ENCODE data around the gene EPB41L4B. TPM values are rescaled to one million over a fixed set of nuclear protein-coding genes. Genes with fewer than 3 reads are reported as not detected.

The EPB41L4B gene
- total and polyA plus RNA-seq, 2 donors (not counting 1 experiment from before 2014, with no cell fraction given) = 0.56 to 2.8 TPM

- Histone ChIP-seq H3K27me3 (ENCODE audit: control insufficient read depth, insufficient read depth, low read length) (no peaks in the 10 kb centered on the region), H3K27ac (ENCODE audit: insufficient read depth, low read length) (no peak overlapping the region), H3K79me2 (ENCODE audit: control insufficient read depth, insufficient read depth, low read length) (no peaks in the 10 kb centered on the region), H3K4me2 (ENCODE audit: extremely low read depth, insufficient read depth, low read length) (no peak overlapping the region), H3K9ac (ENCODE audit: insufficient read depth, low read length) (no peak overlapping the region), H3K4me3 (replicated peaks in 1 of 4; ENCODE audit: control extremely low read depth in 1 of 4, insufficient read depth in 1 of 4, low read depth in 3 of 4, low read length in 4 of 4) (no peak overlapping the region), H4K20me1 (ENCODE audit: control insufficient read depth, extremely low read depth, insufficient read depth, low read length) (no peaks in the 10 kb centered on the region), H3K9me3 (ENCODE audit: control insufficient read depth, insufficient read depth, low read depth, low read length) (no peaks in the 10 kb centered on the region), H3K36me3 (ENCODE audit: control insufficient read depth, insufficient read depth, low read length) (no peaks in the 10 kb centered on the region), H3K4me1 (ENCODE audit: control insufficient read depth, extremely low read depth, insufficient read depth, low read length) (no peaks in the 10 kb centered on the region), H2AFZ (ENCODE audit: low read length) (no peak overlapping the region)
- no peak for DNase-seq (ENCODE audit: low read depth in 2 of 2)
- TF ChIP-seq, protein P1, sequence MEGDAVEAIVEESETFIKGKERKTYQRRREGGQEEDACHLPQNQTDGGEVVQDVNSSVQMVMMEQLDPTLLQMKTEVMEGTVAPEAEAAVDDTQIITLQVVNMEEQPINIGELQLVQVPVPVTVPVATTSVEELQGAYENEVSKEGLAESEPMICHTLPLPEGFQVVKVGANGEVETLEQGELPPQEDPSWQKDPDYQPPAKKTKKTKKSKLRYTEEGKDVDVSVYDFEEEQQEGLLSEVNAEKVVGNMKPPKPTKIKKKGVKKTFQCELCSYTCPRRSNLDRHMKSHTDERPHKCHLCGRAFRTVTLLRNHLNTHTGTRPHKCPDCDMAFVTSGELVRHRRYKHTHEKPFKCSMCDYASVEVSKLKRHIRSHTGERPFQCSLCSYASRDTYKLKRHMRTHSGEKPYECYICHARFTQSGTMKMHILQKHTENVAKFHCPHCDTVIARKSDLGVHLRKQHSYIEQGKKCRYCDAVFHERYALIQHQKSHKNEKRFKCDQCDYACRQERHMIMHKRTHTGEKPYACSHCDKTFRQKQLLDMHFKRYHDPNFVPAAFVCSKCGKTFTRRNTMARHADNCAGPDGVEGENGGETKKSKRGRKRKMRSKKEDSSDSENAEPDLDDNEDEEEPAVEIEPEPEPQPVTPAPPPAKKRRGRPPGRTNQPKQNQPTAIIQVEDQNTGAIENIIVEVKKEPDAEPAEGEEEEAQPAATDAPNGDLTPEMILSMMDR (conservative IDR thresholded peaks at IDR 0.05 in 1 of 2, IDR thresholded peaks at IDR 0.05 in 1 of 2; ENCODE audit: low read depth in 1 of 2, low read length in 2 of 2) = no peak
- TF ChIP-seq EZH2 (IDR thresholded peaks at IDR 0.05; ENCODE audit: low read length, missing control alignments) = no peak
Observed at GRCh38 chr9:109278216-109278615, 42.6 kb downstream of the EPB41L4B start.

- Histone ChIP-seq H3K27me3 (ENCODE audit: control insufficient read depth, insufficient read depth, low read length) (no peaks in the 10 kb centered on the region), H3K4me3 (replicated peaks in 1 of 4; ENCODE audit: control extremely low read depth in 1 of 4, insufficient read depth in 1 of 4, low read depth in 3 of 4, low read length in 4 of 4) (no peak overlapping the region), H2AFZ (ENCODE audit: low read length) (no peak overlapping the region), H4K20me1 (ENCODE audit: control insufficient read depth, extremely low read depth, insufficient read depth, low read length) (no peaks in the 10 kb centered on the region), H3K79me2 (ENCODE audit: control insufficient read depth, insufficient read depth, low read length) (no peaks in the 10 kb centered on the region), H3K4me1 (ENCODE audit: control insufficient read depth, extremely low read depth, insufficient read depth, low read length) (no peaks in the 10 kb centered on the region), H3K36me3 (ENCODE audit: control insufficient read depth, insufficient read depth, low read length) (no peaks in the 10 kb centered on the region), H3K9me3 (ENCODE audit: control insufficient read depth, insufficient read depth, low read depth, low read length) (no peaks in the 10 kb centered on the region), H3K4me2 (ENCODE audit: extremely low read depth, insufficient read depth, low read length) (no peak overlapping the region), H3K27ac (ENCODE audit: insufficient read depth, low read length) (no peak overlapping the region), H3K9ac (ENCODE audit: insufficient read depth, low read length) (no peak overlapping the region)
- TF ChIP-seq EZH2 (IDR thresholded peaks at IDR 0.05; ENCODE audit: low read length, missing control alignments) = no peak
- TF ChIP-seq, protein P1 (conservative IDR thresholded peaks at IDR 0.05 in 1 of 2, IDR thresholded peaks at IDR 0.05 in 1 of 2; ENCODE audit: low read depth in 1 of 2, low read length in 2 of 2) = no peak
- DNase-seq (ENCODE audit: low read depth in 2 of 2) = no peak
Observed at GRCh38 chr9:109277451-109277850, 43.4 kb downstream of the EPB41L4B start.

DNA sequence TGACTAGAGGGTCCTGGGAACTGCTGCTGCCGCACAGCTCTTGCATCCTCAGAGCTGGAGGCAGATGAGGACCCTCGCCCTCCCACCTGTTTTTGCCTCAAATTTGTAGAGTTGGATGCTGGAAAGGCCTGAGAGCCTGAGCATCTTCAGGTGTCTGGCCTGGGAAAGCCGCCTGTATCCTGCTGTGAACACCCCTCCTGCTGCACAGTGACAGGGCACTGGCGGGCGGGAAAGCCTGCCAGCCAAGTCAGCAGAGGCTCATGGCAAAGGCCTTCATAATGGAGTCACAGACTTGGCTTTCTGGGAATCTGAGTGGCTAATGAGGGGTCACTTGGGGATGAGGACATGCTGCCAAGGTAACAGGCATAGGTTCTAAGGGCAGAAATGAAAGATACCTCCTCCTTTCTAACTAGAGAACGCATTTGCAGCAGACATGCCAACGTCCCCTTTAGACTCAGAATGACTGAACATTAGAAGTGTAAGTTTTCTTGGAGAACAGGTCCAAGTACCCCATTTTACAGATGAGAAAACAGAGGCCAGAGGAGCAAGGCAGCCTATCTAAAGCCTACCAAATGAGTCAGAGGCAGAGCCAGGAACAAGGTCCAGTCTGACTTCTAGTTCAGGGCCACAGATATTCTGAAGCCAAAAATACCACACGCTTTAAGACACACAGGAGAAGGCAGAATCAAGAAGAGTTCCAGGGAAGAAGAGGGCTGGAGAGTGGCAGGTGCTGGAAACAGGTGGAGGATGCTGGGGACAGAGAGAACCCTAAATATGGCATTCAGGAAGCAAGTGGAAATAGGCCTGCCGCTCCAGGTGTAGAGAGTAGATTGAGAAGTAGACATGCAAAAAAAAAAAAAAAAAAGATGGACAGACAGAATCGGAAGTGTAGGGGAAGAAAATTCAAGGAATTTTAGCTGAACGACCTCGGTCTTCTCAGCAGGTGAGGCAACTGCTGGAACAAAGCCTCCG is 44.1 kb downstream of the EPB41L4B start:
- H3K9ac ChIP-seq (ENCODE audit: insufficient read depth, low read length) = no peak overlapping the region
- H3K9me3 ChIP-seq (ENCODE audit: control insufficient read depth, insufficient read depth, low read depth, low read length) = no peaks in the 10 kb centered on the region
- H3K36me3 ChIP-seq (ENCODE audit: control insufficient read depth, insufficient read depth, low read length) = no peaks in the 10 kb centered on the region
- H2AFZ ChIP-seq (ENCODE audit: low read length) = no peak overlapping the region
- H3K4me1 ChIP-seq (ENCODE audit: control insufficient read depth, extremely low read depth, insufficient read depth, low read length) = no peaks in the 10 kb centered on the region
- no peaks in the 10 kb centered on the region for H3K79me2 ChIP-seq (ENCODE audit: control insufficient read depth, insufficient read depth, low read length)
- no peaks in the 10 kb centered on the region for H4K20me1 ChIP-seq (ENCODE audit: control insufficient read depth, extremely low read depth, insufficient read depth, low read length)
- TF ChIP-seq, protein P1 (conservative IDR thresholded peaks at IDR 0.05 in 1 of 2, IDR thresholded peaks at IDR 0.05 in 1 of 2; ENCODE audit: low read depth in 1 of 2, low read length in 2 of 2) = no peak
- TF ChIP-seq EZH2 (IDR thresholded peaks at IDR 0.05; ENCODE audit: low read length, missing control alignments) = no peak
- no peak overlapping the region for H3K27ac ChIP-seq (ENCODE audit: insufficient read depth, low read length)
- H3K27me3 ChIP-seq (ENCODE audit: control insufficient read depth, insufficient read depth, low read length) = no peaks in the 10 kb centered on the region
- H3K4me2 ChIP-seq (ENCODE audit: extremely low read depth, insufficient read depth, low read length) = no peak overlapping the region
- DNase-seq (ENCODE audit: low read depth in 2 of 2) = no peak
- no peak overlapping the region for H3K4me3 ChIP-seq (replicated peaks in 1 of 4; ENCODE audit: control extremely low read depth in 1 of 4, insufficient read depth in 1 of 4, low read depth in 3 of 4, low read length in 4 of 4)
